Colonic mucosa (tissue), 4 donors: Measurements from ENCODE around the gene TENT5C. TPM values are rescaled to one million over a fixed set of nuclear protein-coding genes. Genes with fewer than 3 reads are reported as not detected.

Experiments used
- DNase-seq: peaks from one replicate; pipeline ENCODE4 v3.0.0-alpha.2; 2020
- H3K27ac ChIP-seq: fragments of 200-600 bp; one replicate; pipeline ENCODE4 v1.8.0; 2021
- H3K27me3 ChIP-seq: fragments of 200-600 bp; one replicate; pipeline ENCODE4 v1.8.0; 2021
- H3K36me3 ChIP-seq: fragments of 200-600 bp; one replicate; pipeline ENCODE4 v1.8.0; 2021
- H3K4me1 ChIP-seq: fragments of 200-600 bp; one replicate; pipeline ENCODE4 v1.8.0; 2021; ENCODE audit warnings: mild to moderate bottlenecking
- H3K4me3 ChIP-seq: fragments of 200-600 bp; one replicate; pipeline ENCODE4 v1.8.0; 2021
- H3K9ac ChIP-seq, 2 donors: one replicate each; pipeline ENCODE4 v1.7.0; 2013; ENCODE audit warnings: control low read depth in 2 of 2, low read depth in 2 of 2, low read length in 2 of 2
- H3K9me3 ChIP-seq: fragments of 200-600 bp; one replicate; pipeline ENCODE4 v1.8.0; 2021
- intact Hi-C: fragments of 100-400 bp; cut with DNase I; formaldehyde crosslinking; loops from one replicate; pipeline ENCODE4 v1.14.1; 2022
- total RNA-seq, 2 donors: library from RNA; stranded (reverse); fragmentation: NEBNext Ultra II Directional in 1 of 2; extraction: Animal tissue kit (Norgen Biotek cat#: 25700) in 1 of 2; gene quantifications; one replicate each; pipeline ENCODE4 v1.2.1, GENCODE V29; 2021
- TF ChIP-seq, protein P1 (sequence below): fragments of 200-600 bp; IDR thresholded peaks from one replicate; pipeline ENCODE4 v1.8.0; 2022; ENCODE audit warnings: antibody characterized with exemption, mild to moderate bottlenecking
- donor health status: healthy.
- donor health status: DM: no; HTN: no; CAD: no.
- donor health status: DM: no; HTN: no; CAD: no.

The TENT5C gene
- total RNA-seq, 2 donors from 2014 or later = 40.7 to 58.5 TPM

GRCh38 chr1:117600325-117600943, 5.4 kb upstream of the TENT5C start:
- no peak for DNase-seq
- intact Hi-C loops = no loop called here
- Histone ChIP-seq H3K27ac (no peak overlapping the region), H3K4me1 (no peaks in the 10 kb centered on the region), H3K27me3 (no peaks in the 10 kb centered on the region), H3K4me3 (no peak overlapping the region), H3K36me3 (no peaks in the 10 kb centered on the region), H3K9ac (no peak overlapping the region), H3K9me3 (no peaks in the 10 kb centered on the region)
- TF ChIP-seq, protein P1, sequence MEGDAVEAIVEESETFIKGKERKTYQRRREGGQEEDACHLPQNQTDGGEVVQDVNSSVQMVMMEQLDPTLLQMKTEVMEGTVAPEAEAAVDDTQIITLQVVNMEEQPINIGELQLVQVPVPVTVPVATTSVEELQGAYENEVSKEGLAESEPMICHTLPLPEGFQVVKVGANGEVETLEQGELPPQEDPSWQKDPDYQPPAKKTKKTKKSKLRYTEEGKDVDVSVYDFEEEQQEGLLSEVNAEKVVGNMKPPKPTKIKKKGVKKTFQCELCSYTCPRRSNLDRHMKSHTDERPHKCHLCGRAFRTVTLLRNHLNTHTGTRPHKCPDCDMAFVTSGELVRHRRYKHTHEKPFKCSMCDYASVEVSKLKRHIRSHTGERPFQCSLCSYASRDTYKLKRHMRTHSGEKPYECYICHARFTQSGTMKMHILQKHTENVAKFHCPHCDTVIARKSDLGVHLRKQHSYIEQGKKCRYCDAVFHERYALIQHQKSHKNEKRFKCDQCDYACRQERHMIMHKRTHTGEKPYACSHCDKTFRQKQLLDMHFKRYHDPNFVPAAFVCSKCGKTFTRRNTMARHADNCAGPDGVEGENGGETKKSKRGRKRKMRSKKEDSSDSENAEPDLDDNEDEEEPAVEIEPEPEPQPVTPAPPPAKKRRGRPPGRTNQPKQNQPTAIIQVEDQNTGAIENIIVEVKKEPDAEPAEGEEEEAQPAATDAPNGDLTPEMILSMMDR = no peak

DNA sequence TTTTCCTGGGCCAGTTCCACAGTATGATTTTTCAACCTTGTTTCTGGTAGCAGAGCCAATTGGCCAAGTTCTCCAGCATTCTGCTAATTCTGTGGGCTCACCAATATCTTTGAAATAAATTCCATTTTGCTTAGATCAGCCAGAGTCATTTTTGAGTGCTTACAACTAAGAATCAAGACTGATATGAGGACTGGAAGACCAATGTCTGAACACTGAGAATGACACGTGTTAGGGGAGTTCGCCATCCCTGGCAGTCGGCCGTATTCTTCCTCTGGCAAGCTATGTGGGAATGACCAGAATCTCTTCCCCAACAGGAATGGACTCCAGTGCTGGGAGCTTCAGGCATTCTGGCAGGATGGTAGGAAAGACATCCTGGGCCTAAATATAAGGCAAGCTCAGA, 4.9 kb upstream of the TENT5C start:
- H3K36me3 ChIP-seq = no peaks in the 10 kb centered on the region
- no peak overlapping the region for H3K4me3 ChIP-seq
- no peak for DNase-seq
- no peak overlapping the region for H3K9ac ChIP-seq
- H3K9me3 ChIP-seq = no peaks in the 10 kb centered on the region
- no peaks in the 10 kb centered on the region for H3K4me1 ChIP-seq
- intact Hi-C loops = no loop called here
- no peak overlapping the region for H3K27ac ChIP-seq
- no peaks in the 10 kb centered on the region for H3K27me3 ChIP-seq
- TF ChIP-seq, protein P1 = no peak

DNA sequence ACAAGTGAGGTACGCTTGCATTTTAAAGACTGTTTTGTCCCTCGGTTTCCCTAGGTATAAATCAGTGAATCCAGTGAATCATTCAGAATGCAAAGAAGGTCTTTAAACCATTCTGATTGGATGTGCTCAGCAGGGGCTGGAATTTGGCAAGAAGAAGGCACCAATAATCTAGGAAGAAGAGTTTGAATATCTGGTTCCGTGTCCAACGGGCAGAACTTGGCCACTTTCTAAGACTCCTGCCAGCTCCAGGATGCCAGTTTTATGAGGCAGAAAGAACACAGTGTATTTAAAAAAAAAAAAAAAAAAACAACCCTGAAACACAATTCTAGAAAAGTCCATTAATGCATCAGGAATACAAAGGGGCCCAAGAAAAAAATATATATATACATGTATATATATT, 3.0 kb upstream of the TENT5C start:
- Histone ChIP-seq H3K27ac (no peak overlapping the region), H3K36me3 (no peaks in the 10 kb centered on the region), H3K9ac (no peak overlapping the region), H3K4me3 (no peak overlapping the region), H3K27me3 (no peaks in the 10 kb centered on the region), H3K9me3 (no peaks in the 10 kb centered on the region), H3K4me1 (no peaks in the 10 kb centered on the region)
- no peak for DNase-seq
- TF ChIP-seq, protein P1 = no peak
- intact Hi-C loops = no loop called here

- TF ChIP-seq, protein P1 = no peak
- Histone ChIP-seq H3K27ac (peak overlapping the region; percentile 63), H3K4me1 (peaks cover 3% of the 10 kb centered on the region), H3K4me3 (peak overlapping the region; percentile 91), H3K9ac (peak overlapping the region; percentile 72 to 94), H3K27me3 (no peaks in the 10 kb centered on the region), H3K9me3 (no peaks in the 10 kb centered on the region), H3K36me3 (no peaks in the 10 kb centered on the region)
- DNase-seq = peak; percentile 65
- intact Hi-C loops = no loop called here
Observed at GRCh38 chr1:117605164-117605773, 579 bp upstream of the TENT5C start.

- DNase-seq = peak; percentile 70
- Histone ChIP-seq H3K9ac (peak overlapping the region; percentile 94), H3K4me1 (peaks cover 3% of the 10 kb centered on the region), H3K4me3 (peak overlapping the region; percentile 91), H3K9me3 (no peaks in the 10 kb centered on the region), H3K27me3 (no peaks in the 10 kb centered on the region), H3K36me3 (no peaks in the 10 kb centered on the region), H3K27ac (peak overlapping the region; percentile 87)
- TF ChIP-seq, protein P1 = no peak
- intact Hi-C loops = no loop called here
Observed at GRCh38 chr1:117606649-117607430, 992 bp downstream of the TENT5C start.
